B cell (primary cell): ENCODE measurements around the gene MRPS9. TPM values are rescaled to one million over a fixed set of nuclear protein-coding genes. Genes with fewer than 3 reads are reported as not detected.

Experiments used
- ATAC-seq: fragments of 200-7000 bp; cut with Tn5 transposase; one replicate; pipeline ENCODE4 v1.10.0; 2021; ENCODE audit warnings: low read depth, mild to moderate bottlenecking, moderate number of reproducible peaks, moderate library complexity
- CTCF ChIA-PET: fragments of 350-600 bp; sonication (Branson Sonifier 250); formaldehyde crosslinking; loops from one replicate; lab custom pipeline; 2021; ENCODE audit warnings: antibody characterized with exemption, inconsistent platforms; lab: Charles Lee
- POLR2A ChIA-PET: fragments of 350-600 bp; sonication (Branson Sonifier 250); formaldehyde crosslinking; loops from one replicate; lab custom pipeline; 2021; ENCODE audit warnings: antibody characterized with exemption; lab: Charles Lee
- DNase-seq: peaks from one replicate; pipeline ENCODE4 v3.0.0; 2013
- H2AFZ ChIP-seq: 2 replicates; pipeline ENCODE4 v1.6.1; 2012; ENCODE audit warnings: mild to moderate bottlenecking, low read depth, low read length; ENCODE audit not compliant: insufficient read depth, poor library complexity, severe bottlenecking
- H3K27ac ChIP-seq, 2 donors: 1 replicate in 1 of 2; 2 replicates in 1 of 2; pipeline ENCODE4 v1.5.1; 2012 to 2013; ENCODE audit warnings: low read length in 2 of 2, mild to moderate bottlenecking in 2 of 2, moderate library complexity in 1 of 2
- H3K27me3 ChIP-seq, 4 experiments: fragments of 200-600 bp in 1 of 4; sonication (generic) in 1 of 4; replicated peaks in 1 of 4; 1 replicate in 2 of 4; 2 replicates in 2 of 4; pipeline versions ENCODE4 v1.6.1 to v1.7.0; 2013 to 2016; ENCODE audit warnings: low read length in 3 of 4, mild to moderate bottlenecking in 2 of 4, mixed read lengths in 1 of 4, moderate library complexity in 1 of 4; ENCODE audit not compliant: insufficient read depth in 4 of 4, control insufficient read depth in 3 of 4; ENCODE audit errors: control extremely low read depth in 1 of 4
- H3K36me3 ChIP-seq, 2 experiments: replicated peaks in 1 of 2; 1 replicate in 1 of 2; 2 replicates in 1 of 2; pipeline versions ENCODE4 v1.6.1 to v1.7.1; 2013; ENCODE audit warnings: low read length in 1 of 2; ENCODE audit not compliant: insufficient read depth in 2 of 2, control insufficient read depth in 1 of 2; ENCODE audit errors: control extremely low read depth in 1 of 2, extremely low read depth in 1 of 2
- H3K4me1 ChIP-seq, 2 donors: fragments of 200-600 bp in 1 of 2; sonication (generic) in 1 of 2; 1 replicate in 1 of 2; 2 replicates in 1 of 2; pipeline versions ENCODE4 v1.5.1 to v1.6.1; 2013 to 2017; ENCODE audit warnings: low read length in 2 of 2; ENCODE audit not compliant: control insufficient read depth in 2 of 2, insufficient read depth in 2 of 2
- H3K4me2 ChIP-seq: replicated peaks from 2 replicates; pipeline ENCODE3; 2012; ENCODE audit warnings: mild to moderate bottlenecking, low read depth, low read length; ENCODE audit not compliant: poor library complexity, severe bottlenecking
- H3K4me3 ChIP-seq, 5 experiments: fragments of 200-600 bp in 1 of 5; sonication (generic) in 1 of 5; 1 replicate in 3 of 5; 2 replicates in 2 of 5; pipeline versions ENCODE4 v1.5.1 to v1.7.0; 2011 to 2016; ENCODE audit warnings: low read length in 4 of 5, mild to moderate bottlenecking in 4 of 5, low read depth in 2 of 5, control low read depth in 1 of 5, moderate library complexity in 1 of 5; ENCODE audit not compliant: insufficient read depth in 1 of 5; ENCODE audit errors: control extremely low read depth in 1 of 5, extremely low read depth in 1 of 5
- H3K79me2 ChIP-seq: fragments of 200-600 bp; sonication (generic); one replicate; pipeline ENCODE4 v1.6.0; 2016; ENCODE audit warnings: low read length; ENCODE audit not compliant: control insufficient read depth, insufficient read depth
- H3K9ac ChIP-seq: fragments of 200-600 bp; sonication (generic); 2 replicates; pipeline ENCODE4 v1.6.1; 2017; ENCODE audit warnings: mild to moderate bottlenecking, low read length, moderate library complexity
- H3K9me3 ChIP-seq, 3 donors: one replicate each; pipeline versions ENCODE4 v1.6.1 to v1.7.1; 2013; ENCODE audit warnings: low read length in 2 of 3; ENCODE audit not compliant: control insufficient read depth in 2 of 3, insufficient read depth in 1 of 3; ENCODE audit errors: control extremely low read depth in 1 of 3
- H4K20me1 ChIP-seq: 2 replicates; pipeline ENCODE4 v1.6.0; 2012; ENCODE audit warnings: mild to moderate bottlenecking, low read length; ENCODE audit not compliant: insufficient read depth, control insufficient read depth, poor library complexity, severe bottlenecking
- H3K27ac Mint-ChIP-seq: one replicate; pipeline ENCODE4 v1.8.0; 2021; ENCODE audit warnings: mixed read lengths
- H3K27me3 Mint-ChIP-seq: one replicate; pipeline ENCODE4 v1.8.0; 2021; ENCODE audit warnings: mixed read lengths
- H3K4me1 Mint-ChIP-seq: one replicate; pipeline ENCODE4 v1.8.0; 2021; ENCODE audit warnings: mixed read lengths
- H3K4me3 Mint-ChIP-seq: one replicate; pipeline ENCODE4 v1.8.0; 2021; ENCODE audit warnings: mixed read lengths
- H3K9me3 Mint-ChIP-seq: one replicate; pipeline ENCODE4 v1.8.0; 2022; ENCODE audit warnings: mixed read lengths; ENCODE audit not compliant: insufficient read depth
- EZH2 ChIP-seq: IDR thresholded peaks from 2 replicates; pipeline ENCODE4 v1.6.1; 2012; ENCODE audit warnings: borderline replicate concordance, low read depth, mild to moderate bottlenecking, moderate library complexity, low read length; ENCODE audit not compliant: insufficient read depth, poor library complexity, severe bottlenecking
- WGBS: methylation state at CpG from one replicate; pipeline ENCODE4 v1.1.5; 2013; ENCODE audit warnings: missing lambda C conversion rate; ENCODE audit not compliant: insufficient coverage; 5-methylcytosine and 5-hydroxymethylcytosine counted together
- intact Hi-C: fragments of 100-400 bp; cut with micrococcal nuclease; formaldehyde crosslinking; loops from one replicate; pipeline ENCODE4 v1.10.0; 2022
- polyA plus RNA-seq: library from polyadenylated mRNA; depleted of rRNA; stranded (reverse); fragments of >200 nt; gene quantifications from 2 replicates; pipeline ENCODE4 v1.2.3, GENCODE V29; 2012
- total RNA-seq, 2 donors: library from RNA; stranded (reverse); fragments of 120-200 nt in 1 of 2; gene quantifications; 1 replicate in 1 of 2; 2 replicates in 1 of 2; pipeline versions ENCODE4 v1.2.3 to v1.2.4, GENCODE V29; 2013 to 2022
- TF ChIP-seq, protein P1 (sequence below): fragments of 200-600 bp; IDR thresholded peaks from one replicate; pipeline ENCODE4 v1.8.0; 2022; ENCODE audit warnings: antibody characterized with exemption, mild to moderate bottlenecking

MRPS9 gene
- total and polyA plus RNA-seq, 2 donors (not counting 1 experiment from before 2014, with no cell fraction given) = 13.0 to 19.8 TPM

- ATAC-seq = peak; percentile 12
- Histone ChIP-seq H3K4me1 (peaks cover 17 to 24% of the 10 kb centered on the region in 2 donors), H3K79me2 (no peaks in the 10 kb centered on the region), H3K27ac (no peak overlapping the region), H3K9me3 (no peaks in the 10 kb centered on the region), H3K4me2 (peak overlapping the region; percentile 82), H3K27me3 (peaks cover 0 to 7% (median 0%) of the 10 kb centered on the region in 4 experiments), H3K4me3 (peak overlapping the region in 4 of 5 experiments; percentile 33 to 78 (median 68)), H3K36me3 (no peaks in the 10 kb centered on the region), H2AFZ (peak overlapping the region; percentile 91), H3K9ac (peak overlapping the region; percentile 74), H4K20me1 (no peaks in the 10 kb centered on the region)
- TF ChIP-seq, protein P1, sequence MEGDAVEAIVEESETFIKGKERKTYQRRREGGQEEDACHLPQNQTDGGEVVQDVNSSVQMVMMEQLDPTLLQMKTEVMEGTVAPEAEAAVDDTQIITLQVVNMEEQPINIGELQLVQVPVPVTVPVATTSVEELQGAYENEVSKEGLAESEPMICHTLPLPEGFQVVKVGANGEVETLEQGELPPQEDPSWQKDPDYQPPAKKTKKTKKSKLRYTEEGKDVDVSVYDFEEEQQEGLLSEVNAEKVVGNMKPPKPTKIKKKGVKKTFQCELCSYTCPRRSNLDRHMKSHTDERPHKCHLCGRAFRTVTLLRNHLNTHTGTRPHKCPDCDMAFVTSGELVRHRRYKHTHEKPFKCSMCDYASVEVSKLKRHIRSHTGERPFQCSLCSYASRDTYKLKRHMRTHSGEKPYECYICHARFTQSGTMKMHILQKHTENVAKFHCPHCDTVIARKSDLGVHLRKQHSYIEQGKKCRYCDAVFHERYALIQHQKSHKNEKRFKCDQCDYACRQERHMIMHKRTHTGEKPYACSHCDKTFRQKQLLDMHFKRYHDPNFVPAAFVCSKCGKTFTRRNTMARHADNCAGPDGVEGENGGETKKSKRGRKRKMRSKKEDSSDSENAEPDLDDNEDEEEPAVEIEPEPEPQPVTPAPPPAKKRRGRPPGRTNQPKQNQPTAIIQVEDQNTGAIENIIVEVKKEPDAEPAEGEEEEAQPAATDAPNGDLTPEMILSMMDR = no peak
- no peak for TF ChIP-seq EZH2
- peak; percentile 26 for DNase-seq
- ChIA-PET CTCF (interaction anchor here (2.5 to 5.0 kb wide), 2 partner anchors 29 to 91 kb away, joined by 8 to 32 read pairs; no protein-coding TSS in a partner anchor), POLR2A (interaction anchor here (0.5 to 1.0 kb wide), 2 partner anchors 14 to 29 kb away, joined by 3 to 7 read pairs; no protein-coding TSS in a partner anchor)
- WGBS = 4% methylated on average over 56 of the region's 62 CpGs
- Mint-ChIP-seq H3K27me3 (no peaks in the 10 kb centered on the region), H3K27ac (peak overlapping the region; percentile 85), H3K9me3 (no peaks in the 10 kb centered on the region), H3K4me3 (peak overlapping the region; percentile 97), H3K4me1 (peaks cover 30% of the 10 kb centered on the region)
- intact Hi-C loops = loop anchor here (5.0 kb wide), 2 partner anchors 33 to 107 kb away; partner anchors contain the start of gene MRPS9
These were observed 106.5 kb downstream of the MRPS9 start for GRCh38 chr2:105144152-105144940.
